Liver (tissue), 9 donors: Measurements from ENCODE around the gene ATP2C2. TPM values are rescaled to one million over a fixed set of nuclear protein-coding genes. Genes with fewer than 3 reads are reported as not detected.
A peak's percentile ranks its signal among the peaks of the same experiment; 100 is the strongest.

Experiments used
- DNase-seq: peaks from one replicate; pipeline ENCODE4 v3.0.0-alpha.2; 2017; ENCODE audit warnings: low spot score
- H3K27ac ChIP-seq, 2 donors: one replicate each; pipeline ENCODE4 v1.7.0; 2013; ENCODE audit warnings: inconsistent platforms in 2 of 2, low read length in 2 of 2, control low read depth in 1 of 2, low read depth in 1 of 2, mild to moderate bottlenecking in 1 of 2
- H3K27me3 ChIP-seq, 4 donors: one replicate each; pipeline versions ENCODE4 v1.6.1 to v1.7.0; 2013; ENCODE audit warnings: low read length in 3 of 4, inconsistent platforms in 1 of 4, mild to moderate bottlenecking in 1 of 4, moderate library complexity in 1 of 4; ENCODE audit not compliant: control insufficient read depth in 4 of 4, insufficient read depth in 4 of 4
- H3K36me3 ChIP-seq, 4 donors: one replicate each; pipeline versions ENCODE4 v1.6.1 to v1.7.0; 2013; ENCODE audit warnings: low read length in 3 of 4, mild to moderate bottlenecking in 3 of 4, low read depth in 1 of 4, moderate library complexity in 1 of 4; ENCODE audit not compliant: control insufficient read depth in 4 of 4, insufficient read depth in 3 of 4
- H3K4me1 ChIP-seq, 4 donors: one replicate each; pipeline versions ENCODE4 v1.6.1 to v1.7.0; 2013; ENCODE audit warnings: low read length in 3 of 4, mild to moderate bottlenecking in 3 of 4, moderate library complexity in 1 of 4; ENCODE audit not compliant: control insufficient read depth in 4 of 4, insufficient read depth in 4 of 4
- H3K4me3 ChIP-seq, 3 donors: one replicate each; pipeline versions ENCODE4 v1.6.1 to v1.7.0; 2013; ENCODE audit warnings: low read length in 3 of 3, control low read depth in 1 of 3, low read depth in 1 of 3, mild to moderate bottlenecking in 1 of 3
- H3K9ac ChIP-seq, 2 donors: one replicate each; pipeline ENCODE4 v1.7.0; 2013; ENCODE audit warnings: low read length in 2 of 2, mild to moderate bottlenecking in 2 of 2, moderate library complexity in 2 of 2, control low read depth in 1 of 2, low read depth in 1 of 2
- H3K9me3 ChIP-seq, 4 donors: one replicate each; pipeline versions ENCODE4 v1.6.1 to v1.7.0; 2013; ENCODE audit warnings: low read length in 3 of 4; ENCODE audit not compliant: control insufficient read depth in 4 of 4
- EGR1 ChIP-seq, 2 donors: IDR thresholded peaks; 2 replicates each; pipeline ENCODE4 v1.6.1; 2016 to 2018; ENCODE audit warnings: antibody characterized with exemption in 2 of 2, low read depth in 2 of 2
- FOXA1 ChIP-seq: IDR thresholded peaks from 2 replicates; pipeline ENCODE4 v1.6.1; 2016; ENCODE audit warnings: antibody characterized with exemption
- FOXA2 ChIP-seq: IDR thresholded peaks from 2 replicates; pipeline ENCODE4 v1.6.1; 2016; ENCODE audit warnings: antibody characterized with exemption
- GABPA ChIP-seq, 2 donors: IDR thresholded peaks in 1 of 2; conservative IDR thresholded peaks in 1 of 2; 2 replicates each; pipeline ENCODE4 v1.6.1; 2016; ENCODE audit warnings: antibody characterized with exemption in 2 of 2, mild to moderate bottlenecking in 1 of 2, moderate library complexity in 1 of 2
- HNF4A ChIP-seq, 2 donors: conservative IDR thresholded peaks; 2 replicates each; pipeline ENCODE4 v1.6.1; 2016; ENCODE audit warnings: antibody characterized with exemption in 2 of 2, mild to moderate bottlenecking in 2 of 2
- HNF4G ChIP-seq: IDR thresholded peaks from 2 replicates; pipeline ENCODE4 v1.6.1; 2016; ENCODE audit warnings: antibody characterized with exemption
- JUND ChIP-seq, 2 donors: IDR thresholded peaks; 2 replicates each; pipeline ENCODE4 v1.6.1; 2016; ENCODE audit warnings: antibody characterized with exemption in 2 of 2
- NR2F2 ChIP-seq: IDR thresholded peaks from 2 replicates; pipeline ENCODE4 v1.6.1; 2016; ENCODE audit warnings: antibody characterized with exemption
- RAD21 ChIP-seq, 2 donors: IDR thresholded peaks; 2 replicates each; pipeline ENCODE4 v1.6.1; 2016; ENCODE audit warnings: antibody characterized with exemption in 2 of 2, mild to moderate bottlenecking in 2 of 2
- RXRA ChIP-seq, 2 donors: IDR thresholded peaks; 2 replicates each; pipeline ENCODE4 v1.6.1; 2017 to 2018; ENCODE audit warnings: antibody characterized with exemption in 2 of 2, mild to moderate bottlenecking in 1 of 2
- SP1 ChIP-seq: IDR thresholded peaks from 2 replicates; pipeline ENCODE4 v1.6.1; 2018; ENCODE audit warnings: antibody characterized with exemption, mild to moderate bottlenecking
- TAF1 ChIP-seq: conservative IDR thresholded peaks from 2 replicates; pipeline ENCODE4 v1.6.1; 2016; ENCODE audit warnings: antibody characterized with exemption, mild to moderate bottlenecking
- YY1 ChIP-seq: IDR thresholded peaks from 2 replicates; pipeline ENCODE4 v1.6.1; 2016; ENCODE audit warnings: antibody characterized with exemption, mild to moderate bottlenecking
- WGBS: extraction: QIAGEN DNeasy Blood & Tissue Kit; methylation state at CpG from one replicate; pipeline ENCODE4 v1.1.7; 2013; 5-methylcytosine and 5-hydroxymethylcytosine counted together
- polyA plus RNA-seq, 2 donors: library from polyadenylated mRNA; stranded (reverse) in 1 of 2; unstranded in 1 of 2; fragments of 200-250 nt in 1 of 2; fragments of >200 nt in 1 of 2; fragmentation: Nextera tagmentation in 1 of 2; extraction: Ambion mirVana in 1 of 2; gene quantifications; one replicate each; pipeline versions ENCODE4 v1.2.1 to v1.2.3, GENCODE V29; 2013 to 2015
- total RNA-seq, 2 donors: library from RNA; depleted of rRNA; stranded (reverse); fragments of >200 nt; gene quantifications; one replicate each; pipeline ENCODE4 v1.2.3, GENCODE V29; 2014
- TF ChIP-seq, protein P1 (sequence below): IDR thresholded peaks from 2 replicates; pipeline ENCODE4 v1.6.1; 2016; ENCODE audit warnings: antibody characterized with exemption, mild to moderate bottlenecking
- TF ChIP-seq, protein P2 (sequence below): IDR thresholded peaks from 2 replicates; pipeline ENCODE4 v1.6.1; 2016; ENCODE audit warnings: antibody characterized with exemption
- TF ChIP-seq, protein P3 (sequence below): IDR thresholded peaks from 2 replicates; pipeline ENCODE4 v1.6.1; 2016; ENCODE audit warnings: antibody characterized with exemption
- TF ChIP-seq, protein P4 (sequence below): IDR thresholded peaks from 2 replicates; pipeline ENCODE4 v1.6.1; 2016; ENCODE audit warnings: antibody characterized with exemption
- TF ChIP-seq, protein P5 (sequence below): fragments of 150-350 bp; IDR thresholded peaks from 2 replicates; pipeline ENCODE4 v1.5.1; 2017; ENCODE audit warnings: improper control_type of control experiment, low read depth, low read length; ENCODE audit not compliant: missing input control
- donor health status: healthy.
- donor health status: healthy.
- donor health status: healthy.
- donor health status: healthy.
- donor health status: healthy.

ATP2C2 gene
- total and polyA plus RNA-seq, 4 donors, result 0.05 to 0.33 (median 0.22) TPM

DNA sequence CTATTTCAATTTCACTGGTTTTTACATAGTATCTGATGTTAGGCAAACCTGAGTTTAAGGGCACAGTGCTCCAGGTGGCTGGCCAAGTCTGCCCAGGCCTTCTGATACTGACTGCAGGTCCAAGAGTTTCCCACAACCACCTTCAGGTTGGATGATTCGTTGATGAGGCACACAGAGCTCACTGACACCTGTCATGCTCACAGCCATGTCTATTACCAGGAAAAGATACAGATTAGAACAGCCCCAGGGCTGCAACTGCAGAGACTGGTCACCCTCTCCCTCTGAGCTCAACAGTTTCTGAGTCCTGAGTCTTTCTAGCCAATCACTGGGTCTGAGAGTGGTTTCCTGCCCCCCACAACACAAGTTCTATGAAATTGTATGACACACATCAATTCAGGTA is 98.9 kb downstream of the ATP2C2 start:
- Histone ChIP-seq H3K9me3 (peaks cover 0 to 10% (median 1%) of the 10 kb centered on the region in 4 donors), H3K27me3 (no peaks in the 10 kb centered on the region), H3K4me1 (no peaks in the 10 kb centered on the region), H3K4me3 (peak overlapping the region in 1 of 3 donors; percentile 22), H3K9ac (no peak overlapping the region), H3K36me3 (peaks cover 0 to 3% (median 0%) of the 10 kb centered on the region in 4 donors), H3K27ac (no peak overlapping the region)
- WGBS, result 95% methylated on average over 1 of the region's 1 CpG
- no peak for DNase-seq
- TF ChIP-seq FOXA2, result no peak

DNA sequence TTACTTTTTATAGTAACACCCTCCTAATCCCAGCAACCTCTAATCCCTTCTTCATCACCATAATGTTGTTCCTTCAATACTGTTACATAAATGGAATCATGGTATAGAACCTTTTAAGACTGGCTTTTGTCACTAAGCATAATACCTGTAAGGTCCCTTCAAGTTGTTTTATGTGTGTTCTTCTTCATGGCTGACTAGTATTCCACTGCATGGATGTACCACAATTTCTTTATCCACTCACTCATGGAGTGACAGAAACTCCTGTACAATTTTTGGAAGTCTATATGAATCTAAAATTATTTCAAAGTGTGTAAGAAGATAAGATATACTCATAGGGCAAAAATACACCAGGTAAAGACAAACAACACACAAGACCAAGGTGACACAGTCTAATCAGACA is 99.4 kb downstream of the ATP2C2 start:
- Histone ChIP-seq H3K4me3 (no peak overlapping the region), H3K4me1 (no peaks in the 10 kb centered on the region), H3K9me3 (peaks cover 0 to 10% (median 1%) of the 10 kb centered on the region in 4 donors), H3K27ac (no peak overlapping the region), H3K9ac (no peak overlapping the region), H3K27me3 (no peaks in the 10 kb centered on the region), H3K36me3 (peaks cover 0 to 3% (median 0%) of the 10 kb centered on the region in 4 donors)
- TF ChIP-seq, protein P1, sequence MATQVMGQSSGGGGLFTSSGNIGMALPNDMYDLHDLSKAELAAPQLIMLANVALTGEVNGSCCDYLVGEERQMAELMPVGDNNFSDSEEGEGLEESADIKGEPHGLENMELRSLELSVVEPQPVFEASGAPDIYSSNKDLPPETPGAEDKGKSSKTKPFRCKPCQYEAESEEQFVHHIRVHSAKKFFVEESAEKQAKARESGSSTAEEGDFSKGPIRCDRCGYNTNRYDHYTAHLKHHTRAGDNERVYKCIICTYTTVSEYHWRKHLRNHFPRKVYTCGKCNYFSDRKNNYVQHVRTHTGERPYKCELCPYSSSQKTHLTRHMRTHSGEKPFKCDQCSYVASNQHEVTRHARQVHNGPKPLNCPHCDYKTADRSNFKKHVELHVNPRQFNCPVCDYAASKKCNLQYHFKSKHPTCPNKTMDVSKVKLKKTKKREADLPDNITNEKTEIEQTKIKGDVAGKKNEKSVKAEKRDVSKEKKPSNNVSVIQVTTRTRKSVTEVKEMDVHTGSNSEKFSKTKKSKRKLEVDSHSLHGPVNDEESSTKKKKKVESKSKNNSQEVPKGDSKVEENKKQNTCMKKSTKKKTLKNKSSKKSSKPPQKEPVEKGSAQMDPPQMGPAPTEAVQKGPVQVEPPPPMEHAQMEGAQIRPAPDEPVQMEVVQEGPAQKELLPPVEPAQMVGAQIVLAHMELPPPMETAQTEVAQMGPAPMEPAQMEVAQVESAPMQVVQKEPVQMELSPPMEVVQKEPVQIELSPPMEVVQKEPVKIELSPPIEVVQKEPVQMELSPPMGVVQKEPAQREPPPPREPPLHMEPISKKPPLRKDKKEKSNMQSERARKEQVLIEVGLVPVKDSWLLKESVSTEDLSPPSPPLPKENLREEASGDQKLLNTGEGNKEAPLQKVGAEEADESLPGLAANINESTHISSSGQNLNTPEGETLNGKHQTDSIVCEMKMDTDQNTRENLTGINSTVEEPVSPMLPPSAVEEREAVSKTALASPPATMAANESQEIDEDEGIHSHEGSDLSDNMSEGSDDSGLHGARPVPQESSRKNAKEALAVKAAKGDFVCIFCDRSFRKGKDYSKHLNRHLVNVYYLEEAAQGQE, result no peak
- TF ChIP-seq EGR1 (IDR thresholded peaks at IDR 0.05; ENCODE audit: low read depth in 2 of 2) (no peak), NR2F2 (no peak), RAD21 (IDR thresholded peaks at IDR 0.05) (no peak), HNF4G (no peak), RXRA (IDR thresholded peaks at IDR 0.05) (no peak), FOXA1 (no peak), JUND (IDR thresholded peaks at IDR 0.05) (no peak), SP1 (no peak), TAF1 (no peak), YY1 (no peak), FOXA2 (no peak), GABPA (IDR thresholded peaks at IDR 0.05 in 1 of 2, conservative IDR thresholded peaks at IDR 0.05 in 1 of 2) (no peak), HNF4A (conservative IDR thresholded peaks at IDR 0.05) (no peak)
- TF ChIP-seq, protein P2, sequence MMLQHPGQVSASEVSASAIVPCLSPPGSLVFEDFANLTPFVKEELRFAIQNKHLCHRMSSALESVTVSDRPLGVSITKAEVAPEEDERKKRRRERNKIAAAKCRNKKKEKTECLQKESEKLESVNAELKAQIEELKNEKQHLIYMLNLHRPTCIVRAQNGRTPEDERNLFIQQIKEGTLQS, result no peak
- TF ChIP-seq, protein P3, sequence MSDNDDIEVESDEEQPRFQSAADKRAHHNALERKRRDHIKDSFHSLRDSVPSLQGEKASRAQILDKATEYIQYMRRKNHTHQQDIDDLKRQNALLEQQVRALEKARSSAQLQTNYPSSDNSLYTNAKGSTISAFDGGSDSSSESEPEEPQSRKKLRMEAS, result no peak
- TF ChIP-seq, protein P4, sequence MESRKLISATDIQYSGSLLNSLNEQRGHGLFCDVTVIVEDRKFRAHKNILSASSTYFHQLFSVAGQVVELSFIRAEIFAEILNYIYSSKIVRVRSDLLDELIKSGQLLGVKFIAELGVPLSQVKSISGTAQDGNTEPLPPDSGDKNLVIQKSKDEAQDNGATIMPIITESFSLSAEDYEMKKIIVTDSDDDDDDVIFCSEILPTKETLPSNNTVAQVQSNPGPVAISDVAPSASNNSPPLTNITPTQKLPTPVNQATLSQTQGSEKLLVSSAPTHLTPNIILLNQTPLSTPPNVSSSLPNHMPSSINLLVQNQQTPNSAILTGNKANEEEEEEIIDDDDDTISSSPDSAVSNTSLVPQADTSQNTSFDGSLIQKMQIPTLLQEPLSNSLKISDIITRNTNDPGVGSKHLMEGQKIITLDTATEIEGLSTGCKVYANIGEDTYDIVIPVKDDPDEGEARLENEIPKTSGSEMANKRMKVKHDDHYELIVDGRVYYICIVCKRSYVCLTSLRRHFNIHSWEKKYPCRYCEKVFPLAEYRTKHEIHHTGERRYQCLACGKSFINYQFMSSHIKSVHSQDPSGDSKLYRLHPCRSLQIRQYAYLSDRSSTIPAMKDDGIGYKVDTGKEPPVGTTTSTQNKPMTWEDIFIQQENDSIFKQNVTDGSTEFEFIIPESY, result no peak
- TF ChIP-seq, protein P5, sequence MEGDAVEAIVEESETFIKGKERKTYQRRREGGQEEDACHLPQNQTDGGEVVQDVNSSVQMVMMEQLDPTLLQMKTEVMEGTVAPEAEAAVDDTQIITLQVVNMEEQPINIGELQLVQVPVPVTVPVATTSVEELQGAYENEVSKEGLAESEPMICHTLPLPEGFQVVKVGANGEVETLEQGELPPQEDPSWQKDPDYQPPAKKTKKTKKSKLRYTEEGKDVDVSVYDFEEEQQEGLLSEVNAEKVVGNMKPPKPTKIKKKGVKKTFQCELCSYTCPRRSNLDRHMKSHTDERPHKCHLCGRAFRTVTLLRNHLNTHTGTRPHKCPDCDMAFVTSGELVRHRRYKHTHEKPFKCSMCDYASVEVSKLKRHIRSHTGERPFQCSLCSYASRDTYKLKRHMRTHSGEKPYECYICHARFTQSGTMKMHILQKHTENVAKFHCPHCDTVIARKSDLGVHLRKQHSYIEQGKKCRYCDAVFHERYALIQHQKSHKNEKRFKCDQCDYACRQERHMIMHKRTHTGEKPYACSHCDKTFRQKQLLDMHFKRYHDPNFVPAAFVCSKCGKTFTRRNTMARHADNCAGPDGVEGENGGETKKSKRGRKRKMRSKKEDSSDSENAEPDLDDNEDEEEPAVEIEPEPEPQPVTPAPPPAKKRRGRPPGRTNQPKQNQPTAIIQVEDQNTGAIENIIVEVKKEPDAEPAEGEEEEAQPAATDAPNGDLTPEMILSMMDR, result no peak
- no peak for DNase-seq
